ENCODE measurements around the gene GLCE. TPM values are rescaled to one million over a fixed set of nuclear protein-coding genes. Genes with fewer than 3 reads are reported as not detected.

Gene GLCE
- total RNA-seq, 1 donor from 2014 or later: 12.7 TPM

DNA sequence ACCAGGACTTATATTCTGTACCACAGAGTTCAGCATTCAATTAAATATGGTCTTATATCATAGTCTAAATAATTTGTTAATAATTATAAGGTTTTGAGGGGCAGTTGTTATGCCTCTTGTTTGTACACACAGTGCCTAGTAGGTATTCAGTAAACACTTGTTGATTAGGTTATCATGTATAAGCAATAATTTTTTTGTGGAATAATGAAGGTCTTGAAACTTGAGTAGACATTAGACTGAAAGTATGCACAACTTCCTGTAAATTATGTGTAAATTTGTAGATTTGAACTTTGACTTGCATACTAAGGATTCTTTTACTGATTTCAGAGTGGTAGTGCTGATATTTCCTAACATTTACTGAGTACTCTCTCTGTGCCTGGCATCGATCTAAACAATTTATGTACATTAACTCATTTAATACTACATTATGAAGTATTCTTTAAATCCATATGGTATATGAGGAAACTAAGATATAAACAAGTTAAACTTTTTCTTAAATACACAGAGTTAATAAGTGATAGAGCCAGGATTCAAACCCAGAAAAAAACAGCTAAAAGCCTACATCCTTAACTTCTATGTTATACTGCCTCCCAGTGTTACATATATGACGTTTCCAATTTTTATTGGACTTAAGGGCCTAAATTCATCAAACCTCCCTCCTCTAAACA, 65.1 kb downstream of the GLCE start:
- TF ChIP-seq, protein P1, sequence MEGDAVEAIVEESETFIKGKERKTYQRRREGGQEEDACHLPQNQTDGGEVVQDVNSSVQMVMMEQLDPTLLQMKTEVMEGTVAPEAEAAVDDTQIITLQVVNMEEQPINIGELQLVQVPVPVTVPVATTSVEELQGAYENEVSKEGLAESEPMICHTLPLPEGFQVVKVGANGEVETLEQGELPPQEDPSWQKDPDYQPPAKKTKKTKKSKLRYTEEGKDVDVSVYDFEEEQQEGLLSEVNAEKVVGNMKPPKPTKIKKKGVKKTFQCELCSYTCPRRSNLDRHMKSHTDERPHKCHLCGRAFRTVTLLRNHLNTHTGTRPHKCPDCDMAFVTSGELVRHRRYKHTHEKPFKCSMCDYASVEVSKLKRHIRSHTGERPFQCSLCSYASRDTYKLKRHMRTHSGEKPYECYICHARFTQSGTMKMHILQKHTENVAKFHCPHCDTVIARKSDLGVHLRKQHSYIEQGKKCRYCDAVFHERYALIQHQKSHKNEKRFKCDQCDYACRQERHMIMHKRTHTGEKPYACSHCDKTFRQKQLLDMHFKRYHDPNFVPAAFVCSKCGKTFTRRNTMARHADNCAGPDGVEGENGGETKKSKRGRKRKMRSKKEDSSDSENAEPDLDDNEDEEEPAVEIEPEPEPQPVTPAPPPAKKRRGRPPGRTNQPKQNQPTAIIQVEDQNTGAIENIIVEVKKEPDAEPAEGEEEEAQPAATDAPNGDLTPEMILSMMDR (conservative IDR thresholded peaks at IDR 0.05; ENCODE audit: low read depth, low read length): peak; percentile 52
- peak; percentile 19 for DNase-seq (ENCODE audit: low read depth)
- H3K4me3 ChIP-seq (ENCODE audit: low read depth, low read length): no peak overlapping the region

GRCh38 chr15:69226023-69226355, 65.6 kb downstream of the GLCE start:
- no peak overlapping the region for H3K4me3 ChIP-seq (ENCODE audit: low read depth, low read length)
- TF ChIP-seq, protein P1 (conservative IDR thresholded peaks at IDR 0.05; ENCODE audit: low read depth, low read length): no peak
- DNase-seq (ENCODE audit: low read depth): no peak

GRCh38 chr15:69232144-69232543, 71.7 kb downstream of the GLCE start:
- H3K4me3 ChIP-seq (ENCODE audit: low read depth, low read length): no peak overlapping the region
- DNase-seq (ENCODE audit: low read depth): no peak
- TF ChIP-seq, protein P1 (conservative IDR thresholded peaks at IDR 0.05; ENCODE audit: low read depth, low read length): no peak

GRCh38 chr15:69232765-69233164, 72.3 kb downstream of the GLCE start:
- no peak for DNase-seq (ENCODE audit: low read depth)
- H3K4me3 ChIP-seq (ENCODE audit: low read depth, low read length): no peak overlapping the region
- TF ChIP-seq, protein P1 (conservative IDR thresholded peaks at IDR 0.05; ENCODE audit: low read depth, low read length): no peak

DNA sequence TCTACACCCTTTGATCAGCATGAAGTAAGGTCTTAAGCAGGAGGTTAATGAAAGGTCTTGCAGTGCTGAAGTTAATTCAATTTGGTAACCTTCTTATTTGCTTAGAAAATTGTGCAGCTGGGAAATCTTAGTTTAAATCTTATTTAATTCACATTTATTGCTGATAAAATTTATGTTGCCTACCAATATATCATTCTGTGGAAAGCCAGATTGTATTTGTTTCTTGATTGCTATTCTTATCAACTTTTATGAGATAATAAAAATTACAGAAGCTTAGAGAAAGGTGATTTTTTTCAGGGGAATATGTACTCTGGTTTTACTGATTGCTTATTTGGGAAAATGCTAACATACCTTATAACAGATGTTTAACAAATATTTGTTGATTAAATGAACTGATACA, 74.2 kb downstream of the GLCE start:
- DNase-seq (ENCODE audit: low read depth): no peak
- no peak overlapping the region for H3K4me3 ChIP-seq (ENCODE audit: low read depth, low read length)
- TF ChIP-seq, protein P1 (conservative IDR thresholded peaks at IDR 0.05; ENCODE audit: low read depth, low read length): no peak

- DNase-seq (ENCODE audit: low read depth): no peak
- TF ChIP-seq, protein P1 (conservative IDR thresholded peaks at IDR 0.05; ENCODE audit: low read depth, low read length): no peak
- no peak overlapping the region for H3K4me3 ChIP-seq (ENCODE audit: low read depth, low read length)
These were observed 76.1 kb downstream of the GLCE start for GRCh38 chr15:69236505-69236904.

- no peak overlapping the region for H3K4me3 ChIP-seq (ENCODE audit: low read depth, low read length)
- DNase-seq (ENCODE audit: low read depth): no peak
- TF ChIP-seq, protein P1 (conservative IDR thresholded peaks at IDR 0.05; ENCODE audit: low read depth, low read length): no peak
These were observed 77.3 kb downstream of the GLCE start for GRCh38 chr15:69237718-69238117.

Data from epithelial cell of proximal tubule (primary cell).